K562 (cell line): Measurements from ENCODE around the gene GAL3ST1. TPM values are rescaled to one million over a fixed set of nuclear protein-coding genes. Genes with fewer than 3 reads are reported as not detected.

Experiments used
- CXXC5 ChIP-seq: fragments of 250-450 bp; sonication (Bioruptor Pico); IDR thresholded peaks from 2 replicates; pipeline ENCODE4 v1.8.0; 2022; ENCODE audit warnings: inconsistent platforms, mild to moderate bottlenecking, moderate library complexity
- EP300 ChIP-seq: IDR thresholded peaks from 2 replicates; pipeline ENCODE4 v1.6.1; 2012; ENCODE audit warnings: low read length, improper control_type of control experiment
- FOSL1 ChIP-seq: fragments of 200-800 bp; sonication (Bioruptor generic); conservative IDR thresholded peaks from 2 replicates; pipeline ENCODE4 v1.6.1; 2016; ENCODE audit warnings: missing genetic modification characterization, missing compliant biosample characterization
- KDM5B ChIP-seq: fragments of 200-600 bp; sonication (generic); IDR thresholded peaks from 2 replicates; pipeline ENCODE4 v1.6.1; 2012; ENCODE audit warnings: low read depth, mild to moderate bottlenecking, moderate library complexity, low read length, control low read depth, inconsistent platforms; ENCODE audit not compliant: insufficient replicate concordance
- NRF1 ChIP-seq, 2 experiments: fragments of 450-650 bp; IDR thresholded peaks in 1 of 2; conservative IDR thresholded peaks in 1 of 2; 2 replicates each; pipeline ENCODE4 v1.6.1; 2014; ENCODE audit warnings: mild to moderate bottlenecking in 2 of 2
- NUFIP1 ChIP-seq: fragments of 450-650 bp; IDR thresholded peaks from 2 replicates; pipeline ENCODE4 v1.6.1; 2018; ENCODE audit not compliant: partially characterized antibody
- PHF8 ChIP-seq: fragments of 200-600 bp; sonication (generic); IDR thresholded peaks from 2 replicates; pipeline ENCODE4 v1.6.1; 2012; ENCODE audit warnings: mixed run types, mild to moderate bottlenecking, inconsistent platforms, low read length, moderate library complexity, borderline replicate concordance
- RBFOX2 ChIP-seq: fragments of 200-400 bp; formaldehyde crosslinking; IDR thresholded peaks from 2 replicates; pipeline ENCODE4 v1.6.1; 2017; ENCODE audit warnings: low read depth, mild to moderate bottlenecking, low read length, moderate library complexity
- REST ChIP-seq, 2 experiments: fragments of 450-650 bp; formaldehyde crosslinking in 1 of 2; IDR thresholded peaks; 2 replicates each; pipeline versions ENCODE4 v1.4.0 to v1.6.1; 2014 to 2020; ENCODE audit warnings: mild to moderate bottlenecking in 2 of 2, borderline replicate concordance in 1 of 2, low read depth in 1 of 2
- YY1 ChIP-seq, 3 experiments: IDR thresholded peaks; 2 replicates each; pipeline ENCODE4 v1.6.1; 2011; ENCODE audit warnings: low read length in 2 of 3, mild to moderate bottlenecking in 2 of 3, moderate library complexity in 2 of 3, borderline replicate concordance in 1 of 3, control low read depth in 1 of 3, low read depth in 1 of 3; ENCODE audit not compliant: insufficient read depth in 3 of 3, insufficient replicate concordance in 2 of 3, control insufficient read depth in 1 of 3, insufficient read length in 1 of 3; ENCODE audit errors: extremely low read depth in 1 of 3
- ZFX ChIP-seq: sonication (generic); formaldehyde crosslinking; IDR thresholded peaks from 2 replicates; pipeline ENCODE4 v1.8.0; 2022; ENCODE audit warnings: mild to moderate bottlenecking, missing genetic modification reagents, moderate library complexity
- ZNF431 ChIP-seq: sonication (generic); formaldehyde crosslinking; IDR thresholded peaks from 2 replicates; pipeline ENCODE4 v1.8.0; 2022; ENCODE audit warnings: mild to moderate bottlenecking, missing genetic modification reagents
- ZNF695 ChIP-seq: fragments of 450-650 bp; formaldehyde crosslinking; IDR thresholded peaks from 2 replicates; pipeline ENCODE4 v1.4.0; 2020; ENCODE audit warnings: mild to moderate bottlenecking, moderate library complexity
- polyA plus RNA-seq, 8 experiments: library from polyadenylated mRNA; depleted of rRNA in 4 of 8; stranded (reverse) in 5 of 8; unstranded in 3 of 8; fragments of >200 nt; fragmentation: Nextera tagmentation in 2 of 8; fragmentation: Illumina TruSeq in 1 of 8; extraction: Ambion mirVana in 2 of 8; extraction: Trizol in 1 of 8; gene quantifications; 2 replicates each; pipeline versions ENCODE4 v1.2.1 to v1.2.3, GENCODE V29; 2011 to 2014; ENCODE audit warnings: inconsistent platforms in 1 of 8, missing spikeins in 1 of 8
- total RNA-seq, 7 experiments: library from RNA; depleted of rRNA in 6 of 7; stranded (reverse); fragments of >200 nt in 6 of 7; fragmentation: Illumina TruSeq in 2 of 7; extraction: Trizol in 2 of 7; gene quantifications; 2 replicates each; pipeline versions ENCODE4 v1.2.1 to v1.2.3, GENCODE V29; 2011 to 2021; ENCODE audit warnings: low replicate concordance in 1 of 7
- TF ChIP-seq, protein P1 (sequence below), 3 experiments: fragments of 200-800 bp in 1 of 3; sonication (Bioruptor generic) in 1 of 3; sonication (generic) in 1 of 3; formaldehyde crosslinking in 1 of 3; IDR thresholded peaks; 2 replicates each; pipeline versions ENCODE4 v1.6.1 to v1.8.0; 2016 to 2022; ENCODE audit warnings: mild to moderate bottlenecking in 2 of 3, missing compliant biosample characterization in 2 of 3, missing genetic modification characterization in 2 of 3, missing genetic modification reagents in 1 of 3

Gene GAL3ST1
- total and polyA plus RNA-seq, 9 of the 15 experiments (the other 6 are each of a cell fraction or from before 2014, with no cell fraction given) = 0.03 to 1.9 (median 0.33) TPM; not detected in 1

GRCh38 chr22:30541961-30542810 is 32.3 kb downstream of the GAL3ST1 start (continued):
- TF ChIP-seq REST (IDR thresholded peaks at IDR 0.05; ENCODE audit: borderline replicate concordance) (0 out of 2 replicates have a peak, but pooled peaks have one; percentile 21), REST (CRISPR knock-in tag; IDR thresholded peaks at IDR 0.05; ENCODE audit: low read depth) (no peak), NRF1 (conservative IDR thresholded peaks at IDR 0.05 in 1 of 2, IDR thresholded peaks at IDR 0.05 in 1 of 2) (peak in 1 of 2 experiments; percentile 22; a peak in 1 of 4 replicates), NUFIP1 (no peak), CXXC5 (CRISPR knock-in tag) (peak; percentile 39; the same call in 1 of the 2 replicates), ZNF431 (CRISPR knock-in tag) (no peak), KDM5B (peak; percentile 33), ZNF695 (CRISPR knock-in tag) (no peak), EP300 (0 out of 2 replicates have a peak, but pooled peaks have one; percentile 12), ZFX (CRISPR knock-in tag) (peak; percentile 85), PHF8 (peak; percentile 43; the same call in 1 of the 2 replicates), FOSL1 (tag) (peak; percentile 34; the same call in 1 of the 2 replicates), RBFOX2 (peak; percentile 72), YY1 (IDR thresholded peaks at IDR 0.05; ENCODE audit: borderline replicate concordance in 1 of 3, control insufficient read depth in 1 of 3, extremely low read depth in 1 of 3, insufficient read depth in 3 of 3, insufficient read length in 1 of 3, insufficient replicate concordance in 2 of 3, low read depth in 1 of 3, low read length in 2 of 3) (peak in 2 of 3 experiments; percentile 13 to 43)
- TF ChIP-seq, protein P1, sequence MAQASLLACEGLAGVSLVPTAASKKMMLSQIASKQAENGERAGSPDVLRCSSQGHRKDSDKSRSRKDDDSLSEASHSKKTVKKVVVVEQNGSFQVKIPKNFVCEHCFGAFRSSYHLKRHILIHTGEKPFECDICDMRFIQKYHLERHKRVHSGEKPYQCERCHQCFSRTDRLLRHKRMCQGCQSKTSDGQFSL (CRISPR knock-in tag; IDR thresholded peaks at IDR 0.05) = peak; percentile 64; the same call in 1 of the 2 replicates
- TF ChIP-seq, protein P1 (tag; IDR thresholded peaks at IDR 0.05) = no peak
